ENCODE measurements around the gene PMM2. TPM values are rescaled to one million over a fixed set of nuclear protein-coding genes. Genes with fewer than 3 reads are reported as not detected.

Gene PMM2
- total and polyA plus RNA-seq, 2 donors (not counting 1 experiment from before 2014, with no cell fraction given) = 15.8 to 47.5 TPM

- TF ChIP-seq, protein P1, sequence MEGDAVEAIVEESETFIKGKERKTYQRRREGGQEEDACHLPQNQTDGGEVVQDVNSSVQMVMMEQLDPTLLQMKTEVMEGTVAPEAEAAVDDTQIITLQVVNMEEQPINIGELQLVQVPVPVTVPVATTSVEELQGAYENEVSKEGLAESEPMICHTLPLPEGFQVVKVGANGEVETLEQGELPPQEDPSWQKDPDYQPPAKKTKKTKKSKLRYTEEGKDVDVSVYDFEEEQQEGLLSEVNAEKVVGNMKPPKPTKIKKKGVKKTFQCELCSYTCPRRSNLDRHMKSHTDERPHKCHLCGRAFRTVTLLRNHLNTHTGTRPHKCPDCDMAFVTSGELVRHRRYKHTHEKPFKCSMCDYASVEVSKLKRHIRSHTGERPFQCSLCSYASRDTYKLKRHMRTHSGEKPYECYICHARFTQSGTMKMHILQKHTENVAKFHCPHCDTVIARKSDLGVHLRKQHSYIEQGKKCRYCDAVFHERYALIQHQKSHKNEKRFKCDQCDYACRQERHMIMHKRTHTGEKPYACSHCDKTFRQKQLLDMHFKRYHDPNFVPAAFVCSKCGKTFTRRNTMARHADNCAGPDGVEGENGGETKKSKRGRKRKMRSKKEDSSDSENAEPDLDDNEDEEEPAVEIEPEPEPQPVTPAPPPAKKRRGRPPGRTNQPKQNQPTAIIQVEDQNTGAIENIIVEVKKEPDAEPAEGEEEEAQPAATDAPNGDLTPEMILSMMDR (IDR thresholded peaks at IDR 0.05) = no peak
- TF ChIP-seq EZH2 (IDR thresholded peaks at IDR 0.05; ENCODE audit: borderline replicate concordance, insufficient read depth, low read depth, low read length, poor library complexity, severe bottlenecking) = no peak
- ChIA-PET CTCF (no interaction called here), POLR2A (no interaction called here)
- H3K4me2 ChIP-seq (replicated peaks; ENCODE audit: low read depth, low read length, poor library complexity, severe bottlenecking) = no peak overlapping the region
- intact Hi-C loops (cut with micrococcal nuclease) = no loop called here
- H3K9me3 Mint-ChIP-seq (ENCODE audit: insufficient read depth) = no peaks in the 10 kb centered on the region
- no peak overlapping the region for H3K4me3 Mint-ChIP-seq
- ATAC-seq (ENCODE audit: low read depth) (no peak), DNase-seq (no peak)
- no peak overlapping the region for H3K4me3 ChIP-seq (ENCODE audit: control extremely low read depth in 1 of 5, extremely low read depth in 1 of 5, insufficient read depth in 1 of 5, low read depth in 2 of 5, low read length in 4 of 5)
- H3K9me3 ChIP-seq (ENCODE audit: control extremely low read depth in 1 of 3, control insufficient read depth in 2 of 3, insufficient read depth in 1 of 3, low read length in 2 of 3) = no peaks in the 10 kb centered on the region
- H3K4me1 Mint-ChIP-seq = no peaks in the 10 kb centered on the region
- H3K9ac ChIP-seq (ENCODE audit: low read length) = no peak overlapping the region
- H3K27ac Mint-ChIP-seq = no peak overlapping the region
- H2AFZ ChIP-seq (ENCODE audit: insufficient read depth, low read depth, low read length, poor library complexity, severe bottlenecking) = no peak overlapping the region
- H3K27ac ChIP-seq (ENCODE audit: low read length in 2 of 2) = no peak overlapping the region
- H3K4me1 ChIP-seq (ENCODE audit: control insufficient read depth in 2 of 2, insufficient read depth in 2 of 2, low read length in 2 of 2) = no peaks in the 10 kb centered on the region
- peaks cover 5% of the 10 kb centered on the region for H4K20me1 ChIP-seq (ENCODE audit: control insufficient read depth, insufficient read depth, low read length, poor library complexity, severe bottlenecking)
- no peaks in the 10 kb centered on the region for H3K27me3 ChIP-seq (replicated peaks in 1 of 4; ENCODE audit: control extremely low read depth in 1 of 4, control insufficient read depth in 3 of 4, insufficient read depth in 4 of 4, low read length in 3 of 4)
- peaks cover 0 to 82% of the 10 kb centered on the region in 2 experiments for H3K36me3 ChIP-seq (replicated peaks in 1 of 2; ENCODE audit: control extremely low read depth in 1 of 2, control insufficient read depth in 1 of 2, extremely low read depth in 1 of 2, insufficient read depth in 2 of 2, low read length in 1 of 2)
- 100% methylated on average over 4 of the region's 5 CpGs for WGBS (ENCODE audit: insufficient coverage)
- peaks cover 31% of the 10 kb centered on the region for H3K79me2 ChIP-seq (ENCODE audit: control insufficient read depth, insufficient read depth, low read length)
- no peaks in the 10 kb centered on the region for H3K27me3 Mint-ChIP-seq
These were observed 9.6 kb downstream of the PMM2 start for GRCh38 chr16:8807189-8807588.

DNA sequence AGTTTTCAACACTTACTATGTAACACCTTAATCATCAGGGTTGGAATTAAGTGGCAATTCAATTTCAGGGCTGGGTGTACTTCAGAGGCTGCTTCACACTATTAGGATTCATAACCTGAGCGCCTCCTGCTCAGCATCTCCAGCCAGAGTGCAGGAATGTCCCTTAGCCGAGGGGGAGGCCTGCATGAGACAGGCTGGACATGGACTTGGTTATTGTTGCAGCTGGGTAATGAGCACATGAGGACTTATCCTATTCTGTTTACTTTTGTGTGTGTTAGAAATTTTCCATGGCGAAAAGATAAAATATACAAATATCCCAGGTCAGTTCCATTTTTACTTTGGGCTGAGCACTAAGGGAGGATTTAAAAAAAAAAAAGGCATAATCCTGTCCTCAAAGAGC is 10.4 kb downstream of the PMM2 start:
- Histone ChIP-seq H3K9ac (ENCODE audit: low read length) (no peak overlapping the region), H3K27me3 (replicated peaks in 1 of 4; ENCODE audit: control extremely low read depth in 1 of 4, control insufficient read depth in 3 of 4, insufficient read depth in 4 of 4, low read length in 3 of 4) (no peaks in the 10 kb centered on the region), H3K4me2 (replicated peaks; ENCODE audit: low read depth, low read length, poor library complexity, severe bottlenecking) (no peak overlapping the region), H3K9me3 (ENCODE audit: control extremely low read depth in 1 of 3, control insufficient read depth in 2 of 3, insufficient read depth in 1 of 3, low read length in 2 of 3) (no peaks in the 10 kb centered on the region), H3K4me3 (ENCODE audit: control extremely low read depth in 1 of 5, extremely low read depth in 1 of 5, insufficient read depth in 1 of 5, low read depth in 2 of 5, low read length in 4 of 5) (no peak overlapping the region), H3K36me3 (replicated peaks in 1 of 2; ENCODE audit: control extremely low read depth in 1 of 2, control insufficient read depth in 1 of 2, extremely low read depth in 1 of 2, insufficient read depth in 2 of 2, low read length in 1 of 2) (peaks cover 0 to 83% of the 10 kb centered on the region in 2 experiments), H3K79me2 (ENCODE audit: control insufficient read depth, insufficient read depth, low read length) (peaks cover 22% of the 10 kb centered on the region), H2AFZ (ENCODE audit: insufficient read depth, low read depth, low read length, poor library complexity, severe bottlenecking) (no peak overlapping the region), H4K20me1 (ENCODE audit: control insufficient read depth, insufficient read depth, low read length, poor library complexity, severe bottlenecking) (peaks cover 5% of the 10 kb centered on the region), H3K27ac (ENCODE audit: low read length in 2 of 2) (no peak overlapping the region), H3K4me1 (ENCODE audit: control insufficient read depth in 2 of 2, insufficient read depth in 2 of 2, low read length in 2 of 2) (no peaks in the 10 kb centered on the region)
- DNase-seq (no peak), ATAC-seq (ENCODE audit: low read depth) (no peak)
- Mint-ChIP-seq H3K9me3 (ENCODE audit: insufficient read depth) (no peaks in the 10 kb centered on the region), H3K27ac (no peak overlapping the region), H3K27me3 (no peaks in the 10 kb centered on the region), H3K4me3 (no peak overlapping the region), H3K4me1 (no peaks in the 10 kb centered on the region)
- intact Hi-C loops (cut with micrococcal nuclease) = no loop called here
- ChIA-PET POLR2A (no interaction called here), CTCF (no interaction called here)
- WGBS (ENCODE audit: insufficient coverage) = 100% methylated on average over 2 of the region's 3 CpGs
- TF ChIP-seq, protein P1 (IDR thresholded peaks at IDR 0.05) = no peak
- TF ChIP-seq EZH2 (IDR thresholded peaks at IDR 0.05; ENCODE audit: borderline replicate concordance, insufficient read depth, low read depth, low read length, poor library complexity, severe bottlenecking) = no peak

All from B cell (primary cell).